ENCODE data around the gene ROR1. TPM values are rescaled to one million over a fixed set of nuclear protein-coding genes. Genes with fewer than 3 reads are reported as not detected.

ROR1 gene
- total and polyA plus RNA-seq, 2 donors (not counting 3 experiments of a cell fraction or from before 2014, with no cell fraction given) = 2.6 to 3.5 TPM

DNA sequence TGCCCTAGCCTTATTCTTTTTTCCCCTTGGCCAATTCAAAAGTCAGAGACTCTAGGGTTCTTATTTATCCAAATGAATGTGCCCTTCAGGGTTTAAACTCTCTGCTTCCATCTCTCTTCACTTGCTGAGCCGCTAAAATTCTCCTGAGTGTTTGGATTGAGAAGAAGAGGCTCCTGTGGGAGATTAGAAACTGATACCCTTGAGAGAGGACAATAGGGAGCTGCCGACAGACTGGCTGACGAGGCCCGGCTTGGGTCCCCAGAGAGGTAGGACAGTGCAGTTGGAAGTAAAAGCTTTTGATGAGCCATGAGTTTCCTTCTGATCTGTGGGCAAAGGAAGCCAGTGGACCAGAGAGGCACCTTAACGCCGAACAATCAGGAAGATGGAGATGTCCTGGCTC, 388.3 kb downstream of the ROR1 start:
- intact Hi-C loops (cut with micrococcal nuclease) = no loop called here
- no peaks in the 10 kb centered on the region for H3K36me3 ChIP-seq (ENCODE audit: control insufficient read depth in 2 of 2, extremely low read depth in 1 of 2, insufficient read depth in 2 of 2, low read length in 2 of 2)
- CTCF ChIA-PET = interaction anchor here (2.7 kb wide), 1 partner anchor 470 kb away, joined by 38 read pairs; no protein-coding TSS in a partner anchor
- H3K9ac ChIP-seq (replicated peaks; ENCODE audit: extremely low read depth, insufficient read depth, low read length) = no peak overlapping the region
- H3K4me1 ChIP-seq (ENCODE audit: control insufficient read depth, extremely low read depth, insufficient read depth, low read length) = no peaks in the 10 kb centered on the region
- no TSS peak for BruUV-seq (replicated peaks)
- no peak for TF ChIP-seq FOS (IDR thresholded peaks at IDR 0.05; ENCODE audit: borderline replicate concordance, insufficient read depth, low read length)
- no peak for TF ChIP-seq EZH2 (IDR thresholded peaks at IDR 0.05; ENCODE audit: borderline replicate concordance, low read depth, low read length, severe bottlenecking)
- no peak for TF ChIP-seq MYC (IDR thresholded peaks at IDR 0.05; ENCODE audit: low read depth, low read length)
- TF ChIP-seq, protein P1, sequence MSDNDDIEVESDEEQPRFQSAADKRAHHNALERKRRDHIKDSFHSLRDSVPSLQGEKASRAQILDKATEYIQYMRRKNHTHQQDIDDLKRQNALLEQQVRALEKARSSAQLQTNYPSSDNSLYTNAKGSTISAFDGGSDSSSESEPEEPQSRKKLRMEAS (IDR thresholded peaks at IDR 0.05; ENCODE audit: insufficient read depth, insufficient read length) = no peak
- no peak for TF ChIP-seq POLR2A (IDR thresholded peaks at IDR 0.05; ENCODE audit: low read depth, low read length)
- TF ChIP-seq, protein P2, sequence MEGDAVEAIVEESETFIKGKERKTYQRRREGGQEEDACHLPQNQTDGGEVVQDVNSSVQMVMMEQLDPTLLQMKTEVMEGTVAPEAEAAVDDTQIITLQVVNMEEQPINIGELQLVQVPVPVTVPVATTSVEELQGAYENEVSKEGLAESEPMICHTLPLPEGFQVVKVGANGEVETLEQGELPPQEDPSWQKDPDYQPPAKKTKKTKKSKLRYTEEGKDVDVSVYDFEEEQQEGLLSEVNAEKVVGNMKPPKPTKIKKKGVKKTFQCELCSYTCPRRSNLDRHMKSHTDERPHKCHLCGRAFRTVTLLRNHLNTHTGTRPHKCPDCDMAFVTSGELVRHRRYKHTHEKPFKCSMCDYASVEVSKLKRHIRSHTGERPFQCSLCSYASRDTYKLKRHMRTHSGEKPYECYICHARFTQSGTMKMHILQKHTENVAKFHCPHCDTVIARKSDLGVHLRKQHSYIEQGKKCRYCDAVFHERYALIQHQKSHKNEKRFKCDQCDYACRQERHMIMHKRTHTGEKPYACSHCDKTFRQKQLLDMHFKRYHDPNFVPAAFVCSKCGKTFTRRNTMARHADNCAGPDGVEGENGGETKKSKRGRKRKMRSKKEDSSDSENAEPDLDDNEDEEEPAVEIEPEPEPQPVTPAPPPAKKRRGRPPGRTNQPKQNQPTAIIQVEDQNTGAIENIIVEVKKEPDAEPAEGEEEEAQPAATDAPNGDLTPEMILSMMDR (IDR thresholded peaks at IDR 0.05; ENCODE audit: extremely low read depth in 1 of 2, insufficient read depth in 1 of 2, low read depth in 1 of 2, low read length in 2 of 2) = no peak
- TF ChIP-seq JUN (IDR thresholded peaks at IDR 0.05; ENCODE audit: borderline replicate concordance, insufficient read depth, insufficient read length, low read depth) = no peak
- TF ChIP-seq POLR2AphosphoS5 (IDR thresholded peaks at IDR 0.05; ENCODE audit: insufficient read depth, low read depth, low read length) = no peak
- no peak for TF ChIP-seq GATA2 (IDR thresholded peaks at IDR 0.05; ENCODE audit: insufficient read depth, insufficient read length, low read depth, low read length)
- H3K9me3 ChIP-seq (replicated peaks; ENCODE audit: control insufficient read depth, insufficient read depth, low read length) = no peaks in the 10 kb centered on the region
- DNase-seq (ENCODE audit: low read depth, low spot score) = no peak
- H3K4me3 ChIP-seq (replicated peaks in 1 of 3; ENCODE audit: insufficient read depth in 1 of 3, low read depth in 1 of 3, low read length in 3 of 3) = no peak overlapping the region
- no peaks in the 10 kb centered on the region for H3K79me2 ChIP-seq (ENCODE audit: control insufficient read depth, insufficient read depth, low read length)
- H3K27me3 ChIP-seq (ENCODE audit: control insufficient read depth in 2 of 2, insufficient read depth in 2 of 2, low read length in 2 of 2) = no peaks in the 10 kb centered on the region
- H3K9me1 ChIP-seq (replicated peaks; ENCODE audit: control insufficient read depth, extremely low read depth, insufficient read depth, low read length) = no peaks in the 10 kb centered on the region
- no peak for FAIRE-seq
- POLR2A ChIA-PET = no interaction called here
- no peak overlapping the region for H3K27ac ChIP-seq (ENCODE audit: insufficient read depth, low read depth, low read length)
- no peak overlapping the region for H2AFZ ChIP-seq (ENCODE audit: low read depth, low read length)
- dilution Hi-C loops (cut with MboI; ENCODE audit: extremely low pct_ligation_motif_present, low sequenced_read_pairs) = no loop called here
- H4K20me1 ChIP-seq (replicated peaks; ENCODE audit: control insufficient read depth, extremely low read depth, insufficient read depth, low read length) = no peaks in the 10 kb centered on the region
- no peak overlapping the region for H3K4me2 ChIP-seq (ENCODE audit: insufficient read depth, low read length)

Measured in endothelial cell of umbilical vein (primary cell).